ENCODE data around the gene MPG.
"Not testable (repeated sequence)": the region's sequence is repeated elsewhere in the genome, so short reads cannot be mapped to it uniquely, and the experiment has no call there.

Gene MPG

GRCh38 chr16:77807-78443, at the start of gene MPG:
TSS of gene MPG (plus strand) at chr16:78225. CDS start at chr16:78310, 85 bp downstream.
- Mint-ChIP-seq H3K9me3 (no peaks in the 10 kb centered on the region), H3K4me3 (peak within 1 kb of the TSS; percentile 88), H3K36me3 (ENCODE audit: low read depth) (no peaks in the 10 kb centered on the region), H3K27me3 (ENCODE audit: low read depth, poor library complexity) (no peaks in the 10 kb centered on the region), H3K4me1 (peaks cover 55% of the 10 kb centered on the region), H3K27ac (peak within 1 kb of the TSS; percentile 66)
- no peak for TF ChIP-seq CTCF (IDR thresholded peaks at IDR 0.05)
- DNase-seq, result peak; percentile 87

- not testable (repeated sequence) for H3K27me3 Mint-ChIP-seq (ENCODE audit: low read depth, poor library complexity); H3K36me3 Mint-ChIP-seq (ENCODE audit: low read depth); H3K9me3 Mint-ChIP-seq; DNase-seq; H3K4me3 Mint-ChIP-seq; H3K27ac Mint-ChIP-seq
- peaks cover 19% of the 10 kb centered on the region for H3K4me1 Mint-ChIP-seq
Observed at GRCh38 chr16:30627-31026, 47.4 kb upstream of the MPG start.

- H3K27me3 Mint-ChIP-seq (ENCODE audit: low read depth, poor library complexity); H3K36me3 Mint-ChIP-seq (ENCODE audit: low read depth); DNase-seq; H3K27ac Mint-ChIP-seq; H3K9me3 Mint-ChIP-seq; H3K4me3 Mint-ChIP-seq: not testable (repeated sequence)
- H3K4me1 Mint-ChIP-seq, result peaks cover 24% of the 10 kb centered on the region
Observed at GRCh38 chr16:33154-33876, 44.7 kb upstream of the MPG start.

- H3K27ac Mint-ChIP-seq, result peak overlapping the region; percentile 44
- peaks cover 24% of the 10 kb centered on the region for H3K4me1 Mint-ChIP-seq
- H3K4me3 Mint-ChIP-seq, result peak overlapping the region; percentile 28
- H3K27me3 Mint-ChIP-seq (ENCODE audit: low read depth, poor library complexity), result no peaks in the 10 kb centered on the region
- TF ChIP-seq CTCF (IDR thresholded peaks at IDR 0.05), result no peak
- H3K9me3 Mint-ChIP-seq, result no peaks in the 10 kb centered on the region
- DNase-seq, result no peak
- no peaks in the 10 kb centered on the region for H3K36me3 Mint-ChIP-seq (ENCODE audit: low read depth)
Observed at GRCh38 chr16:33877-34647, 44.0 kb upstream of the MPG start.

- peak overlapping the region; percentile 44 for H3K27ac Mint-ChIP-seq
Observed at GRCh38 chr16:34648-34987, 43.4 kb upstream of the MPG start.

GRCh38 chr16:35011-35677, 42.9 kb upstream of the MPG start:
- H3K27me3 Mint-ChIP-seq (ENCODE audit: low read depth, poor library complexity), result no peaks in the 10 kb centered on the region
- no peak for DNase-seq
- peaks cover 24% of the 10 kb centered on the region for H3K4me1 Mint-ChIP-seq
- H3K4me3 Mint-ChIP-seq, result no peak overlapping the region
- H3K9me3 Mint-ChIP-seq, result no peaks in the 10 kb centered on the region
- peak overlapping the region; percentile 44 for H3K27ac Mint-ChIP-seq
- no peak for TF ChIP-seq CTCF (IDR thresholded peaks at IDR 0.05)
- no peaks in the 10 kb centered on the region for H3K36me3 Mint-ChIP-seq (ENCODE audit: low read depth)

More at GRCh38 chr16:34648-34987, 43.4 kb upstream of the MPG start:
- Mint-ChIP-seq H3K27me3 (ENCODE audit: low read depth, poor library complexity) (no peaks in the 10 kb centered on the region), H3K9me3 (no peaks in the 10 kb centered on the region), H3K4me1 (peaks cover 24% of the 10 kb centered on the region), H3K4me3 (peak overlapping the region; percentile 28), H3K36me3 (ENCODE audit: low read depth) (no peaks in the 10 kb centered on the region)
- no peak for DNase-seq
- TF ChIP-seq CTCF (IDR thresholded peaks at IDR 0.05), result no peak

Measured in nephron progenitor cell (in vitro differentiated cells).